Astrocyte (in vitro differentiated cells and primary cell): Measurements from ENCODE around the gene GPA33. TPM values are rescaled to one million over a fixed set of nuclear protein-coding genes. Genes with fewer than 3 reads are reported as not detected.

Experiments
- DNase-seq: peaks from one replicate; pipeline ENCODE4 v3.0.0-alpha.2; 2010; ENCODE audit warnings: low read depth
- FAIRE-seq: peaks from 2 replicates; lab custom pipeline; 2011; peaks lifted over from hg19 to GRCh38; lab: Jason Lieb, UNC
- H2AFZ ChIP-seq: 2 replicates; pipeline ENCODE4 v1.6.0; 2012; ENCODE audit warnings: low read depth, low read length, inconsistent platforms
- H3K27ac ChIP-seq: 2 replicates; pipeline ENCODE4 v1.5.1; 2011; ENCODE audit warnings: low read depth, low read length, inconsistent platforms
- H3K27me3 ChIP-seq: 2 replicates; pipeline ENCODE4 v1.6.0; 2011; ENCODE audit warnings: low read length, inconsistent platforms; ENCODE audit not compliant: insufficient read depth
- H3K36me3 ChIP-seq: 2 replicates; pipeline ENCODE4 v1.5.1; 2011; ENCODE audit warnings: low read length, inconsistent platforms; ENCODE audit not compliant: insufficient read depth
- H3K4me1 ChIP-seq: 2 replicates; pipeline ENCODE4 v1.5.1; 2011; ENCODE audit warnings: low read length, inconsistent platforms; ENCODE audit not compliant: insufficient read depth
- H3K4me2 ChIP-seq: 2 replicates; pipeline ENCODE4 v1.6.0; 2012; ENCODE audit warnings: low read length, inconsistent platforms
- H3K4me3 ChIP-seq: 2 replicates; pipeline ENCODE4 v1.5.1; 2011; ENCODE audit warnings: low read depth, mild to moderate bottlenecking, low read length, inconsistent platforms; ENCODE audit not compliant: insufficient read depth
- H3K79me2 ChIP-seq: 2 replicates; pipeline ENCODE4 v1.6.0; 2012; ENCODE audit warnings: mild to moderate bottlenecking, low read length, inconsistent platforms; ENCODE audit not compliant: insufficient read depth
- H3K9ac ChIP-seq: 2 replicates; pipeline ENCODE4 v1.6.0; 2012; ENCODE audit warnings: mild to moderate bottlenecking, low read length, inconsistent platforms
- H3K9me3 ChIP-seq: 2 replicates; pipeline ENCODE4 v1.5.1; 2012; ENCODE audit warnings: low read depth, mild to moderate bottlenecking, low read length, inconsistent platforms; ENCODE audit not compliant: insufficient read depth
- H4K20me1 ChIP-seq: 2 replicates; pipeline ENCODE4 v1.6.0; 2012; ENCODE audit warnings: low read length, inconsistent platforms; ENCODE audit not compliant: insufficient read depth
- H3K27ac Mint-ChIP-seq: one replicate; pipeline ENCODE4 v1.8.0; 2021; ENCODE audit warnings: mild to moderate bottlenecking, mixed read lengths; ENCODE audit not compliant: unreplicated experiment
- H3K27me3 Mint-ChIP-seq: one replicate; pipeline ENCODE4 v1.8.0; 2021; ENCODE audit warnings: low read depth, mixed read lengths; ENCODE audit not compliant: unreplicated experiment
- H3K36me3 Mint-ChIP-seq: one replicate; pipeline ENCODE4 v1.8.0; 2021; ENCODE audit warnings: low read depth, mixed read lengths; ENCODE audit not compliant: unreplicated experiment
- H3K4me1 Mint-ChIP-seq: one replicate; pipeline ENCODE4 v1.8.0; 2021; ENCODE audit warnings: low read depth, mixed read lengths; ENCODE audit not compliant: unreplicated experiment
- H3K4me3 Mint-ChIP-seq: one replicate; pipeline ENCODE4 v1.8.0; 2021; ENCODE audit warnings: mild to moderate bottlenecking, moderate library complexity, mixed read lengths; ENCODE audit not compliant: unreplicated experiment
- H3K9me3 Mint-ChIP-seq: one replicate; pipeline ENCODE4 v1.8.0; 2021; ENCODE audit warnings: mild to moderate bottlenecking, mixed read lengths; ENCODE audit not compliant: unreplicated experiment
- CTCF ChIP-seq: IDR thresholded peaks from 2 replicates; pipeline ENCODE4 v1.5.1; 2011; ENCODE audit warnings: low read depth, mild to moderate bottlenecking, inconsistent platforms, low read length, moderate library complexity; ENCODE audit not compliant: insufficient read depth
- EZH2 ChIP-seq: IDR thresholded peaks from 2 replicates; pipeline ENCODE4 v1.6.1; 2012; ENCODE audit warnings: mild to moderate bottlenecking, low read length, inconsistent platforms; ENCODE audit not compliant: insufficient read depth
- total RNA-seq: library from RNA; stranded (reverse); gene quantifications from 2 replicates; pipeline ENCODE4 v1.2.1, GENCODE V29; 2021

The GPA33 gene
- total RNA-seq, 1 donor from 2014 or later = 1.2 TPM

GRCh38 chr1:167127661-167128060, 37.5 kb upstream of the GPA33 start:
- H3K27ac ChIP-seq = no peak overlapping the region
- H3K79me2 ChIP-seq = no peaks in the 10 kb centered on the region
- Mint-ChIP-seq H3K27ac (no peak overlapping the region), H3K9me3 (peaks cover 9% of the 10 kb centered on the region), H3K4me3 (no peak overlapping the region), H3K36me3 (peaks cover 15% of the 10 kb centered on the region), H3K4me1 (no peaks in the 10 kb centered on the region), H3K27me3 (peaks cover 28% of the 10 kb centered on the region)
- no peaks in the 10 kb centered on the region for H3K4me1 ChIP-seq
- no peak overlapping the region for H3K4me2 ChIP-seq
- H3K9me3 ChIP-seq = no peaks in the 10 kb centered on the region
- DNase-seq = no peak
- no peaks in the 10 kb centered on the region for H3K36me3 ChIP-seq
- H3K4me3 ChIP-seq = no peak overlapping the region
- no peak overlapping the region for H3K9ac ChIP-seq
- TF ChIP-seq EZH2 = no peak
- no peak for TF ChIP-seq CTCF
- no peak for FAIRE-seq
- H2AFZ ChIP-seq = no peak overlapping the region
- peaks cover 24% of the 10 kb centered on the region for H3K27me3 ChIP-seq
- H4K20me1 ChIP-seq = no peaks in the 10 kb centered on the region

- no peak overlapping the region for H3K27ac ChIP-seq
- H3K79me2 ChIP-seq = no peaks in the 10 kb centered on the region
- H3K36me3 Mint-ChIP-seq = peaks cover 15% of the 10 kb centered on the region
- H3K4me2 ChIP-seq = no peak overlapping the region
- TF ChIP-seq EZH2 (no peak), CTCF (no peak)
- H3K4me3 ChIP-seq = no peak overlapping the region
- H3K27me3 Mint-ChIP-seq = peaks cover 28% of the 10 kb centered on the region
- H3K9me3 ChIP-seq = no peaks in the 10 kb centered on the region
- no peak for FAIRE-seq
- H3K4me1 ChIP-seq = no peaks in the 10 kb centered on the region
- H3K9me3 Mint-ChIP-seq = peaks cover 9% of the 10 kb centered on the region
- no peak overlapping the region for H3K4me3 Mint-ChIP-seq
- H3K9ac ChIP-seq = no peak overlapping the region
- no peaks in the 10 kb centered on the region for H4K20me1 ChIP-seq
- no peak for DNase-seq
- H2AFZ ChIP-seq = no peak overlapping the region
- H3K27ac Mint-ChIP-seq = no peak overlapping the region
- H3K27me3 ChIP-seq = peaks cover 24% of the 10 kb centered on the region
- no peaks in the 10 kb centered on the region for H3K4me1 Mint-ChIP-seq
- H3K36me3 ChIP-seq = no peaks in the 10 kb centered on the region
Observed at GRCh38 chr1:167127236-167127635, 37.1 kb upstream of the GPA33 start.

- H3K4me3 Mint-ChIP-seq = no peak overlapping the region
- peaks cover 9% of the 10 kb centered on the region for H3K9me3 Mint-ChIP-seq
- Histone ChIP-seq H3K4me3 (no peak overlapping the region), H3K4me2 (no peak overlapping the region), H4K20me1 (no peaks in the 10 kb centered on the region), H3K9me3 (no peaks in the 10 kb centered on the region), H3K27ac (no peak overlapping the region), H3K79me2 (no peaks in the 10 kb centered on the region), H2AFZ (no peak overlapping the region), H3K36me3 (no peaks in the 10 kb centered on the region), H3K4me1 (no peaks in the 10 kb centered on the region), H3K9ac (no peak overlapping the region), H3K27me3 (peaks cover 24% of the 10 kb centered on the region)
- H3K27me3 Mint-ChIP-seq = peaks cover 28% of the 10 kb centered on the region
- H3K4me1 Mint-ChIP-seq = no peaks in the 10 kb centered on the region
- DNase-seq = no peak
- H3K36me3 Mint-ChIP-seq = peaks cover 15% of the 10 kb centered on the region
- H3K27ac Mint-ChIP-seq = no peak overlapping the region
- no peak for TF ChIP-seq EZH2
- no peak for TF ChIP-seq CTCF
- no peak for FAIRE-seq
Observed at GRCh38 chr1:167126811-167127210, 36.6 kb upstream of the GPA33 start.
